Measurements from ENCODE around the gene PDGFA. TPM values are rescaled to one million over a fixed set of nuclear protein-coding genes. Genes with fewer than 3 reads are reported as not detected.

The PDGFA gene
- total RNA-seq, 1 experiment from 2014 or later, result 18.4 TPM

DNA sequence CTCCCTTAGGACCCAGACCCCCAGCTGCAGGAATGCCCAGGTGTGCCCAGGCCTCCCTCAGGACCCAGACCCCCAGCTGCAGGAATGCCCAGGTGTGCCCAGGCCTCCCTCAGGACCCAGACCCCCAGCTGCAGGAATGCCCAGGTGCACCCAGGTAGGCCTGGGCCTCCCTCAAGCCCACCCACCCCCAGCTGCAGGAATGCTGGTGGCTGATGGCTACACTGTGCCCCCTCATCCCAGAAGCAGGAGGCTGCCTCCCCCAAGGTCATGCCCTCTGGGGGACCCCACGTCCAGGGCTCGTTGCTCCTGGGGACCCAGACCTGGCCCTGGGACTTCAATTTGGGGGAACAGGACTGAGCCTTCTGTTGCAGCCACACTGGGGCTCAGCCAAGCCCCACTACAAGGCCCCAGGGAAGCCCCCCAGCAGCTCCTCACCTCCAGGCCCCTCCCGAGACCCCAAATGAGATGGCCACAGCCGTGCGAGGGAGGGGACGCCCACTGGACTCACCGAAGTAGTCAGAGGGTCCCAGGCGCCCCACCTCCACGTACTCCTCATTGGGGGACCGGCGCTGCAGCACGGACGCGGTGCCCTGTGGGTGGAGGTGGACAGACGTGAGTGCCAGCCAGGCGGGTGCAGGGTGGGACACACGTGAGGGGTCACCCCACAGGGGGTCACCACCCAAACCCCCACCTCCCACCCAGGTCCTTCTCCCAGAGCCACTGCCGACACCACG is 31.4 kb upstream of the PDGFA start:
- ATAC-seq, result no peak
- no peak overlapping the region for H3K9ac ChIP-seq (ENCODE audit: low read length)
- no peaks in the 10 kb centered on the region for H3K79me2 ChIP-seq (ENCODE audit: low read length)
- H3F3A ChIP-seq (ENCODE audit: low read length, unreplicated experiment), result no peaks in the 10 kb centered on the region
- no TSS peak for BruUV-seq (replicated peaks)
- CTCF ChIA-PET, result no interaction called here
- no peak overlapping the region for H3K27ac ChIP-seq (ENCODE audit: low read length)
- no peaks in the 10 kb centered on the region for H3K36me3 ChIP-seq (ENCODE audit: low read depth, low read length)
- no peaks in the 10 kb centered on the region for H4K20me1 ChIP-seq (ENCODE audit: low read length)
- intact Hi-C loops (cut with micrococcal nuclease), result no loop called here
- H2AFZ ChIP-seq (ENCODE audit: low read length), result no peak overlapping the region
- H3K27me3 ChIP-seq (ENCODE audit: low read length), result no peaks in the 10 kb centered on the region
- no peaks in the 10 kb centered on the region for H3K9me2 ChIP-seq (replicated peaks; ENCODE audit: low read length)
- DNase-seq, result no peak
- no peaks in the 10 kb centered on the region for H3K4me1 ChIP-seq (ENCODE audit: insufficient read depth, low read length)
- no peaks in the 10 kb centered on the region for H3K9me3 ChIP-seq (ENCODE audit: low read length)
- POLR2A ChIA-PET (ENCODE audit: unreplicated experiment), result no interaction called here
- no peak overlapping the region for H3K4me3 ChIP-seq (ENCODE audit: low read length)
- TF ChIP-seq, protein P1, sequence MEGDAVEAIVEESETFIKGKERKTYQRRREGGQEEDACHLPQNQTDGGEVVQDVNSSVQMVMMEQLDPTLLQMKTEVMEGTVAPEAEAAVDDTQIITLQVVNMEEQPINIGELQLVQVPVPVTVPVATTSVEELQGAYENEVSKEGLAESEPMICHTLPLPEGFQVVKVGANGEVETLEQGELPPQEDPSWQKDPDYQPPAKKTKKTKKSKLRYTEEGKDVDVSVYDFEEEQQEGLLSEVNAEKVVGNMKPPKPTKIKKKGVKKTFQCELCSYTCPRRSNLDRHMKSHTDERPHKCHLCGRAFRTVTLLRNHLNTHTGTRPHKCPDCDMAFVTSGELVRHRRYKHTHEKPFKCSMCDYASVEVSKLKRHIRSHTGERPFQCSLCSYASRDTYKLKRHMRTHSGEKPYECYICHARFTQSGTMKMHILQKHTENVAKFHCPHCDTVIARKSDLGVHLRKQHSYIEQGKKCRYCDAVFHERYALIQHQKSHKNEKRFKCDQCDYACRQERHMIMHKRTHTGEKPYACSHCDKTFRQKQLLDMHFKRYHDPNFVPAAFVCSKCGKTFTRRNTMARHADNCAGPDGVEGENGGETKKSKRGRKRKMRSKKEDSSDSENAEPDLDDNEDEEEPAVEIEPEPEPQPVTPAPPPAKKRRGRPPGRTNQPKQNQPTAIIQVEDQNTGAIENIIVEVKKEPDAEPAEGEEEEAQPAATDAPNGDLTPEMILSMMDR (conservative IDR thresholded peaks at IDR 0.05; ENCODE audit: low read depth, low read length), result no peak
- TF ChIP-seq EZH2 (IDR thresholded peaks at IDR 0.05; ENCODE audit: low read length, unreplicated experiment) (no peak), EZH2phosphoT487 (IDR thresholded peaks at IDR 0.05; ENCODE audit: borderline replicate concordance, low read length) (no peak)
- H3K4me2 ChIP-seq (ENCODE audit: low read length), result no peak overlapping the region

DNA sequence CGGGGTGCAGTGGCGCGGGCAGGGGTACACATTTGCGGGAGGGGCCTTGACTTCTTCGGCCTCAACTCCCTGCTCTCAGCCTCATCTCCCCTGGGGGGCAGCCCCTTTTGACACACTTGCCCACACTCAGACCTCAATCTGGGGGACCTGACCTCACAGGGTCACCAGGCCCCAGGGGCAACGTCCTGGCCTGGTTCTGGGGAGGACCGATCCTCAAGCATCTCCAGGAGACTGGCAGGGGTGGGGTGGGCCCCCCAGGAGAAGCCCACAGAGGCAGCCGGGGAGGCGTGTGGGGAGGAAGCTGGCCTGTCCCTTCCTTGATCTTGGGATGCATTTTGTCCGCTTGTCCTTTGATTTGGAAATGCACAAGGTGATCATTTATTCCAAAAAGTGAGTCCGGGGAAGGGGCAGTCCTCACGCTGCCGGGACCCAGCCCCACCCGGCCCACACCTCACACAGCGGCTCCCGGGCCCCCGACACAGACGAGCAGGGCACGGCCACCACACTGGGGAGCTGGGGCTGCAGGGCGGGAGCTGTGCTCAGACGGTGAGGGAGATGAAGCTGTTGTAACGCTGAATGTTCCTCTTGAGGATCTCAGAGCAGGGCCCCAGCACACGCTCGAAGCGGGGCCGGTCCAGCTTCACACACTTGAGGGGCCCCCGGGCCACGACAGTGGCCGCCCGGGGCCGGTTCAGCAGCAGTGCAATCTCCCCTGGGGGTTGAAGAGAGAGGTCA is 30.4 kb upstream of the PDGFA start:
- no peak overlapping the region for H3K4me2 ChIP-seq (ENCODE audit: low read length)
- BruUV-seq (replicated peaks), result no TSS peak
- H3K9me3 ChIP-seq (ENCODE audit: low read length), result no peaks in the 10 kb centered on the region
- intact Hi-C loops (cut with micrococcal nuclease), result no loop called here
- H2AFZ ChIP-seq (ENCODE audit: low read length), result no peak overlapping the region
- no peak overlapping the region for H3K9ac ChIP-seq (ENCODE audit: low read length)
- H3F3A ChIP-seq (ENCODE audit: low read length, unreplicated experiment), result no peaks in the 10 kb centered on the region
- no peaks in the 10 kb centered on the region for H3K36me3 ChIP-seq (ENCODE audit: low read depth, low read length)
- TF ChIP-seq EZH2 (IDR thresholded peaks at IDR 0.05; ENCODE audit: low read length, unreplicated experiment) (no peak), EZH2phosphoT487 (IDR thresholded peaks at IDR 0.05; ENCODE audit: borderline replicate concordance, low read length) (no peak)
- TF ChIP-seq, protein P1 (conservative IDR thresholded peaks at IDR 0.05; ENCODE audit: low read depth, low read length), result no peak
- ATAC-seq, result no peak
- H4K20me1 ChIP-seq (ENCODE audit: low read length), result no peaks in the 10 kb centered on the region
- no peaks in the 10 kb centered on the region for H3K9me2 ChIP-seq (replicated peaks; ENCODE audit: low read length)
- no peaks in the 10 kb centered on the region for H3K4me1 ChIP-seq (ENCODE audit: insufficient read depth, low read length)
- CTCF ChIA-PET, result no interaction called here
- POLR2A ChIA-PET (ENCODE audit: unreplicated experiment), result no interaction called here
- H3K79me2 ChIP-seq (ENCODE audit: low read length), result no peaks in the 10 kb centered on the region
- H3K4me3 ChIP-seq (ENCODE audit: low read length), result no peak overlapping the region
- DNase-seq, result no peak
- H3K27ac ChIP-seq (ENCODE audit: low read length), result no peak overlapping the region
- no peaks in the 10 kb centered on the region for H3K27me3 ChIP-seq (ENCODE audit: low read length)

All from PC-3 (cell line).